WTC11 (cell line): ENCODE data around the gene PPP2R3A. TPM values are rescaled to one million over a fixed set of nuclear protein-coding genes. Genes with fewer than 3 reads are reported as not detected.
A peak's percentile ranks its signal among the peaks of the same experiment; 100 is the strongest.

Source experiments
- ATAC-seq: fragments of 200-7000 bp; cut with Tn5 transposase; 2 replicates; pipeline ENCODE4 v1.10.0; 2021; ENCODE audit warnings: mild to moderate bottlenecking, moderate library complexity
- CTCF ChIA-PET: fragments of 300-600 bp; sonication (Branson Sonifier 250); formaldehyde crosslinking; loops from one replicate; lab custom pipeline; 2021; ENCODE audit warnings: antibody characterized with exemption; lab: Charles Lee
- POLR2A ChIA-PET: fragments of 350-600 bp; sonication (Branson Sonifier 250); formaldehyde crosslinking; loops from one replicate; lab custom pipeline; 2021; ENCODE audit warnings: antibody characterized with exemption; lab: Charles Lee
- DNase-seq: peaks from one replicate; pipeline ENCODE4 v3.0.0; 2021; ENCODE audit warnings: low spot score
- H3K27ac Mint-ChIP-seq: 2 replicates; pipeline ENCODE4 v1.8.0; 2021; ENCODE audit warnings: mixed read lengths
- H3K27me3 Mint-ChIP-seq: 2 replicates; pipeline ENCODE4 v1.8.0; 2021; ENCODE audit warnings: low read depth, mild to moderate bottlenecking, moderate library complexity, mixed read lengths
- H3K36me3 Mint-ChIP-seq: 2 replicates; pipeline ENCODE4 v1.8.0; 2021; ENCODE audit warnings: mixed read lengths
- H3K4me1 Mint-ChIP-seq: 2 replicates; pipeline ENCODE4 v1.8.0; 2022; ENCODE audit warnings: mixed read lengths
- H3K4me3 Mint-ChIP-seq: 2 replicates; pipeline ENCODE4 v1.8.0; 2021; ENCODE audit warnings: mild to moderate bottlenecking, moderate library complexity, mixed read lengths
- H3K9me3 Mint-ChIP-seq: 2 replicates; pipeline ENCODE4 v1.8.0; 2021; ENCODE audit warnings: mixed read lengths
- AFF4 ChIP-seq: sonication (generic); formaldehyde crosslinking; IDR thresholded peaks from 2 replicates; pipeline ENCODE4 v1.8.1; 2023; ENCODE audit warnings: mild to moderate bottlenecking, missing genetic modification reagents, borderline replicate concordance
- CBFB ChIP-seq: sonication (generic); formaldehyde crosslinking; IDR thresholded peaks from 2 replicates; pipeline ENCODE4 v1.8.1; 2022; ENCODE audit warnings: mild to moderate bottlenecking, low read depth, missing genetic modification reagents
- EMX1 ChIP-seq: fragments of 250-450 bp; sonication (Bioruptor Pico); IDR thresholded peaks from 2 replicates; pipeline ENCODE4 v1.8.0; 2021; ENCODE audit warnings: mild to moderate bottlenecking
- FOXP1 ChIP-seq: sonication (generic); formaldehyde crosslinking; IDR thresholded peaks from 2 replicates; pipeline ENCODE4 v1.8.0; 2022; ENCODE audit warnings: missing genetic modification reagents, mild to moderate bottlenecking, moderate library complexity, borderline replicate concordance
- HMGA2 ChIP-seq: fragments of 250-450 bp; sonication (Bioruptor Pico); IDR thresholded peaks from 2 replicates; pipeline ENCODE4 v1.4.0; 2021; ENCODE audit warnings: mild to moderate bottlenecking, moderate library complexity
- JAZF1 ChIP-seq: fragments of 250-450 bp; sonication (Bioruptor Pico); IDR thresholded peaks from 2 replicates; pipeline ENCODE4 v1.9.0; 2021; ENCODE audit warnings: moderate library complexity, mild to moderate bottlenecking, inconsistent platforms
- NFATC4 ChIP-seq: fragments of 250-450 bp; sonication (Bioruptor Pico); IDR thresholded peaks from 2 replicates; pipeline ENCODE4 v1.9.0; 2021; ENCODE audit warnings: mild to moderate bottlenecking
- PRRX2 ChIP-seq: fragments of 250-450 bp; sonication (Bioruptor Pico); IDR thresholded peaks from 2 replicates; pipeline ENCODE4 v1.8.0; 2021; ENCODE audit warnings: mild to moderate bottlenecking
- RORB ChIP-seq: fragments of 250-450 bp; sonication (Bioruptor Pico); IDR thresholded peaks from 2 replicates; pipeline ENCODE4 v1.9.0; 2021; ENCODE audit warnings: mild to moderate bottlenecking
- SMAD4 ChIP-seq: sonication (generic); formaldehyde crosslinking; IDR thresholded peaks from 2 replicates; pipeline ENCODE4 v1.8.0; 2022; ENCODE audit warnings: mild to moderate bottlenecking, missing genetic modification reagents
- STAT6 ChIP-seq: sonication (generic); formaldehyde crosslinking; conservative IDR thresholded peaks from 2 replicates; pipeline ENCODE4 v1.8.1; 2023; ENCODE audit warnings: mild to moderate bottlenecking, low read depth, missing genetic modification reagents, moderate library complexity
- TEAD4 ChIP-seq: sonication (generic); formaldehyde crosslinking; IDR thresholded peaks from 2 replicates; pipeline ENCODE4 v1.8.0; 2022; ENCODE audit warnings: mild to moderate bottlenecking, missing genetic modification reagents
- USF1 ChIP-seq: sonication (generic); formaldehyde crosslinking; IDR thresholded peaks from 2 replicates; pipeline ENCODE4 v1.8.0; 2022; ENCODE audit warnings: mild to moderate bottlenecking, missing genetic modification reagents
- ZBTB21 ChIP-seq: sonication (generic); formaldehyde crosslinking; IDR thresholded peaks from 2 replicates; pipeline ENCODE4 v1.8.1; 2023; ENCODE audit warnings: mild to moderate bottlenecking, missing genetic modification reagents, borderline replicate concordance
- ZBTB43 ChIP-seq: sonication (generic); formaldehyde crosslinking; IDR thresholded peaks from 2 replicates; pipeline ENCODE4 v1.8.1; 2023; ENCODE audit warnings: mild to moderate bottlenecking, missing genetic modification reagents
- ZNF232 ChIP-seq: sonication (generic); formaldehyde crosslinking; IDR thresholded peaks from 2 replicates; pipeline ENCODE4 v1.8.0; 2022; ENCODE audit warnings: mild to moderate bottlenecking, missing genetic modification reagents
- ZNF423 ChIP-seq: fragments of 250-450 bp; sonication (Bioruptor Pico); IDR thresholded peaks from 2 replicates; pipeline ENCODE4 v2.1.2; 2022; ENCODE audit warnings: mild to moderate bottlenecking, moderate library complexity
- total RNA-seq: library from RNA; stranded (reverse); gene quantifications from 3 replicates; pipeline ENCODE4 v1.2.3, GENCODE V29; 2021
- TF ChIP-seq, protein P1 (sequence below): sonication (generic); formaldehyde crosslinking; IDR thresholded peaks from 2 replicates; pipeline ENCODE4 v1.8.1; 2022; ENCODE audit warnings: mild to moderate bottlenecking, missing genetic modification reagents, moderate library complexity, borderline replicate concordance
- TF ChIP-seq, protein P2 (sequence below): sonication (generic); formaldehyde crosslinking; IDR thresholded peaks from 2 replicates; pipeline ENCODE4 v1.8.0; 2023; ENCODE audit warnings: missing genetic modification reagents
- TF ChIP-seq, protein P3 (sequence below): sonication (generic); formaldehyde crosslinking; IDR thresholded peaks from 2 replicates; pipeline ENCODE4 v1.8.1; 2023; ENCODE audit warnings: mild to moderate bottlenecking, missing genetic modification reagents, moderate library complexity

PPP2R3A gene
- total RNA-seq, 1 experiment from 2014 or later: 13.1 TPM

- CTCF ChIA-PET: interaction anchor here (1.5 kb wide), 1 partner anchor 14 kb away, joined by 3 read pairs; no protein-coding TSS in a partner anchor
- TF ChIP-seq TEAD4 (CRISPR knock-in tag): no peak
- TF ChIP-seq ZBTB21 (CRISPR knock-in tag): no peak
- TF ChIP-seq JAZF1 (CRISPR knock-in tag): no peak
- TF ChIP-seq ZBTB43 (CRISPR knock-in tag): no peak
- TF ChIP-seq SMAD4 (CRISPR knock-in tag): no peak
- TF ChIP-seq PRRX2 (CRISPR knock-in tag): no peak
- no peak for TF ChIP-seq CBFB (CRISPR knock-in tag)
- no peak for TF ChIP-seq ZNF232 (CRISPR knock-in tag)
- TF ChIP-seq STAT6 (CRISPR knock-in tag): no peak
- no peak for TF ChIP-seq EMX1 (CRISPR knock-in tag)
- no peak for TF ChIP-seq ZNF423 (CRISPR knock-in tag)
- TF ChIP-seq USF1 (CRISPR knock-in tag): no peak
- TF ChIP-seq NFATC4 (CRISPR knock-in tag): no peak
- TF ChIP-seq, protein P1, sequence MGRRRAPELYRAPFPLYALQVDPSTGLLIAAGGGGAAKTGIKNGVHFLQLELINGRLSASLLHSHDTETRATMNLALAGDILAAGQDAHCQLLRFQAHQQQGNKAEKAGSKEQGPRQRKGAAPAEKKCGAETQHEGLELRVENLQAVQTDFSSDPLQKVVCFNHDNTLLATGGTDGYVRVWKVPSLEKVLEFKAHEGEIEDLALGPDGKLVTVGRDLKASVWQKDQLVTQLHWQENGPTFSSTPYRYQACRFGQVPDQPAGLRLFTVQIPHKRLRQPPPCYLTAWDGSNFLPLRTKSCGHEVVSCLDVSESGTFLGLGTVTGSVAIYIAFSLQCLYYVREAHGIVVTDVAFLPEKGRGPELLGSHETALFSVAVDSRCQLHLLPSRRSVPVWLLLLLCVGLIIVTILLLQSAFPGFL (CRISPR knock-in tag): no peak
- no peak for TF ChIP-seq FOXP1 (CRISPR knock-in tag)
- TF ChIP-seq, protein P2, sequence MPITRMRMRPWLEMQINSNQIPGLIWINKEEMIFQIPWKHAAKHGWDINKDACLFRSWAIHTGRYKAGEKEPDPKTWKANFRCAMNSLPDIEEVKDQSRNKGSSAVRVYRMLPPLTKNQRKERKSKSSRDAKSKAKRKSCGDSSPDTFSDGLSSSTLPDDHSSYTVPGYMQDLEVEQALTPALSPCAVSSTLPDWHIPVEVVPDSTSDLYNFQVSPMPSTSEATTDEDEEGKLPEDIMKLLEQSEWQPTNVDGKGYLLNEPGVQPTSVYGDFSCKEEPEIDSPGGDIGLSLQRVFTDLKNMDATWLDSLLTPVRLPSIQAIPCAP (CRISPR knock-in tag): no peak
- TF ChIP-seq, protein P3, sequence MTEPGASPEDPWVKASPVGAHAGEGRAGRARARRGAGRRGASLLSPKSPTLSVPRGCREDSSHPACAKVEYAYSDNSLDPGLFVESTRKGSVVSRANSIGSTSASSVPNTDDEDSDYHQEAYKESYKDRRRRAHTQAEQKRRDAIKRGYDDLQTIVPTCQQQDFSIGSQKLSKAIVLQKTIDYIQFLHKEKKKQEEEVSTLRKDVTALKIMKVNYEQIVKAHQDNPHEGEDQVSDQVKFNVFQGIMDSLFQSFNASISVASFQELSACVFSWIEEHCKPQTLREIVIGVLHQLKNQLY: no peak
- TF ChIP-seq HMGA2 (CRISPR knock-in tag): no peak
- TF ChIP-seq RORB (CRISPR knock-in tag): no peak
- TF ChIP-seq AFF4 (CRISPR knock-in tag): no peak
- TF ChIP-seq, all 79 proteins: peak for 0
- DNase-seq: no peak
- peaks cover 2% of the 10 kb centered on the region; the same call in 1 of the 2 replicates for H3K27me3 Mint-ChIP-seq
- peaks cover 59% of the 10 kb centered on the region for H3K4me1 Mint-ChIP-seq
- no peak overlapping the region for H3K27ac Mint-ChIP-seq
- H3K4me3 Mint-ChIP-seq: peak overlapping the region; percentile 97
- peaks cover 14% of the 10 kb centered on the region for H3K36me3 Mint-ChIP-seq
- H3K9me3 Mint-ChIP-seq: peaks cover 6% of the 10 kb centered on the region
- ATAC-seq: no peak
- POLR2A ChIA-PET: interaction anchor here (0.7 kb wide), 1 partner anchor 25 kb away, joined by 3 read pairs; no protein-coding TSS in a partner anchor
Measured at GRCh38 chr3:136193278-136194054, 227.9 kb downstream of the PPP2R3A start.
